ENCODE results near the gene C5AR1.
A peak's percentile ranks its signal among the peaks of the same experiment; 100 is the strongest.

The C5AR1 gene

DNA sequence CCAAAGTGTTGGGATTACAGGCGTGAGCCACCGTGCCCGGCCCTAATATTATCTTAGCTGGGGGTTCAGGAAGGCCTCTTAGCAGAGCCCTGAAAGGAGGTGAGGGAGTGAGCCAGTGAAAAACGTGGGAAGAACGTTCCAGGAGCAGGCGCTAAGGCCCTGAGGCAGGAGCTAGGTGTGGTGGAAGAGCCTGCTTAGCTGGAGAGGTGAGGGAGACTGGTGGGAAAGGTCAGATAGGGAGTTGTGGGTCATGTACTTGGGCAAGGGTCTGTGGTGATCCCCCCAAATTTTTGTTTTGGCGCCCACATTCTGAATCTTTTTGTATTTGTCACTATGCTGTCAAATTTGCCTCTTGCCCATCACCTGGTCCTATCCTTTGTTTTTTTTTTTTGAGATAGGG, 40.1 kb upstream of the C5AR1 start:
- TF ChIP-seq, protein P1, sequence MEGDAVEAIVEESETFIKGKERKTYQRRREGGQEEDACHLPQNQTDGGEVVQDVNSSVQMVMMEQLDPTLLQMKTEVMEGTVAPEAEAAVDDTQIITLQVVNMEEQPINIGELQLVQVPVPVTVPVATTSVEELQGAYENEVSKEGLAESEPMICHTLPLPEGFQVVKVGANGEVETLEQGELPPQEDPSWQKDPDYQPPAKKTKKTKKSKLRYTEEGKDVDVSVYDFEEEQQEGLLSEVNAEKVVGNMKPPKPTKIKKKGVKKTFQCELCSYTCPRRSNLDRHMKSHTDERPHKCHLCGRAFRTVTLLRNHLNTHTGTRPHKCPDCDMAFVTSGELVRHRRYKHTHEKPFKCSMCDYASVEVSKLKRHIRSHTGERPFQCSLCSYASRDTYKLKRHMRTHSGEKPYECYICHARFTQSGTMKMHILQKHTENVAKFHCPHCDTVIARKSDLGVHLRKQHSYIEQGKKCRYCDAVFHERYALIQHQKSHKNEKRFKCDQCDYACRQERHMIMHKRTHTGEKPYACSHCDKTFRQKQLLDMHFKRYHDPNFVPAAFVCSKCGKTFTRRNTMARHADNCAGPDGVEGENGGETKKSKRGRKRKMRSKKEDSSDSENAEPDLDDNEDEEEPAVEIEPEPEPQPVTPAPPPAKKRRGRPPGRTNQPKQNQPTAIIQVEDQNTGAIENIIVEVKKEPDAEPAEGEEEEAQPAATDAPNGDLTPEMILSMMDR (IDR thresholded peaks at IDR 0.05; ENCODE audit: borderline replicate concordance, control extremely low read depth, extremely low read depth, insufficient read depth, missing control alignments): no peak
- in situ Hi-C loops (cut with MboI; ENCODE audit: low sequenced_read_pairs, unreplicated experiment): no loop called here
- DNase-seq (ENCODE audit: low spot score): no peak

DNA sequence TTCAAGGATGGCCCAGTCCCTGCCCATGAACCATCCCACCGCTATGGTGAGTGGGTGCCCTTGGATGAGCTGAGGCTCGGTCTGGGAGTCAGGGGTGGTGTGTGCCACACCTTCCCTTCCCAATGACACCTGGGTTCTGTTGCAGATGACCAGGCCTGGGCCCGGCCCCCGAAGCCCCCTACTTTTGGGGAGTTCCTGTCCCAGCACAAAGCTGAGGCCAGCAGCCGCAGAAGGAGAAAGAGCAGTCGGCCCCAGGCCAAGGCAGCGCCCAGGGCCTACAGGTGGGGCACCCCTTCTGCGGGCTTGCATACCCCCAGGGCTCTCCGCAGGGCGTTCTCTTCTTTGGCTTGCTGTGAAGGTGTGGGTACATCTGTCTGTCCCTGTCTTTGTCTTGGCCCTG, 39.3 kb upstream of the C5AR1 start:
- TF ChIP-seq, protein P1 (IDR thresholded peaks at IDR 0.05; ENCODE audit: borderline replicate concordance, control extremely low read depth, extremely low read depth, insufficient read depth, missing control alignments): no peak
- DNase-seq (ENCODE audit: low spot score): no peak
- in situ Hi-C loops (cut with MboI; ENCODE audit: low sequenced_read_pairs, unreplicated experiment): no loop called here

DNA sequence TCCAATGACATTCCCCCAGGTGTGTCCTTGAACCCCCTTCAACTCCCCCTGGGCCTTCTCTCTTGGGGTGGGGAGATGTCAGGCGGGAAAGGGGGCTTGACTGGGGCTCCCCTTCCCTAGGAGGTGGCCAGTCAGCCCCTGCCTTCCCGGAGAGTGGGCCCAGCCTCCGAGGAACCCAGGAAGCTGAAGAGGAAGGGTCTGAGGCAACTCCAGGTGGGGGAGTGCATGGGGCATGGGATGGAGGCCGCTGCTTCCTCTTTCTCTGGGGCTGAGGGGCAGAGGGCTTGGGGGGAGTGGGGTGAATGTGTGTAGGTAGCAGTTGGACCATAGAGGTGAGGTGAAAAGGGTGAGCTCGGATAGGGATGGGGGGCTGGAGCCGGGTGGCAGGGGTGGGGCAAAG, 37.7 kb upstream of the C5AR1 start:
- no peak for DNase-seq (ENCODE audit: low spot score)
- TF ChIP-seq, protein P1 (IDR thresholded peaks at IDR 0.05; ENCODE audit: borderline replicate concordance, control extremely low read depth, extremely low read depth, insufficient read depth, missing control alignments): no peak
- in situ Hi-C loops (cut with MboI; ENCODE audit: low sequenced_read_pairs, unreplicated experiment): no loop called here

DNA sequence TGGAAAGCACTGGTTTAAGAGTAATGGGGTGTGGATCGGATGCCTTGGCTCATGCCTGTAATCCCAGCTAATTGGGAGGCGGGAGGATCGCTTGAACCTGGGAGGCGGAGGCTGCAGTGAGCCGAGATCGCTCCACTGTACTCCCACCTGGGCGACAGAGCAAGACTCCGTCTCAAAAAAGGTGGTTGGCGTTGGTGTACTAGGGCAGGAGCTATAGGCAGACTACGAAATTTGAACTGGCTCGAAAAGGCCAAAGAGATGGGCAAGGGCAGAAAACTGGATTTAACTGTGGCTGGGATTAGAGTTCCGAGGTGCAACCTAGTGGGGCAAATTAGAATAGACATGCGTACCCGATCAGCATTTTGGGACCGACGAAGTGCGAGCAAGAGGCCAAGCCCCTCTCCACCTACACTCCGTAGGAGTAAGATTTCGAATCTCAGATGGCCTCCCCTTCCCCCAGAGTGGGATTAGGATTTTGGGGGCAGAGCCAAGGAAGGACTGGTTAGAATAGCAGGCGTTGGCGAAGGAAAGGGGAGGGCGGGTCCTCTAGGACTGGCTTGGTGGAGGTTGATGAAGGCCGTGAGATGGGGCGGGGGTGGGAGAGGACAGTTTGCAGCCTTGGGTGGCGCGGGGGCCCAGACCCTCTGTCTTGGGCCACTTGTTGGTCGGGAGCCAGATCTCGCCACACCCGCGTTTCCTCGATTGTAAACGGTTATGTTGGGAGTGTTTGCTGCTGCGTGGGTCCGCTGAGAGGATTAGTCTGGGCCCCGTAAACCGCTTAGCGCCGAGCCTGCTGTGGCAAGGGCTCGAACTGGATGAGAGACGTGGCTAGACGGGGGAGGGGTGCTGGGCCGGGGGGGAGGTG, 37.0 kb upstream of the C5AR1 start:
- DNase-seq (ENCODE audit: low spot score): peak; percentile 51
- TF ChIP-seq, protein P1 (IDR thresholded peaks at IDR 0.05; ENCODE audit: borderline replicate concordance, control extremely low read depth, extremely low read depth, insufficient read depth, missing control alignments): no peak
- in situ Hi-C loops (cut with MboI; ENCODE audit: low sequenced_read_pairs, unreplicated experiment): no loop called here

DNA sequence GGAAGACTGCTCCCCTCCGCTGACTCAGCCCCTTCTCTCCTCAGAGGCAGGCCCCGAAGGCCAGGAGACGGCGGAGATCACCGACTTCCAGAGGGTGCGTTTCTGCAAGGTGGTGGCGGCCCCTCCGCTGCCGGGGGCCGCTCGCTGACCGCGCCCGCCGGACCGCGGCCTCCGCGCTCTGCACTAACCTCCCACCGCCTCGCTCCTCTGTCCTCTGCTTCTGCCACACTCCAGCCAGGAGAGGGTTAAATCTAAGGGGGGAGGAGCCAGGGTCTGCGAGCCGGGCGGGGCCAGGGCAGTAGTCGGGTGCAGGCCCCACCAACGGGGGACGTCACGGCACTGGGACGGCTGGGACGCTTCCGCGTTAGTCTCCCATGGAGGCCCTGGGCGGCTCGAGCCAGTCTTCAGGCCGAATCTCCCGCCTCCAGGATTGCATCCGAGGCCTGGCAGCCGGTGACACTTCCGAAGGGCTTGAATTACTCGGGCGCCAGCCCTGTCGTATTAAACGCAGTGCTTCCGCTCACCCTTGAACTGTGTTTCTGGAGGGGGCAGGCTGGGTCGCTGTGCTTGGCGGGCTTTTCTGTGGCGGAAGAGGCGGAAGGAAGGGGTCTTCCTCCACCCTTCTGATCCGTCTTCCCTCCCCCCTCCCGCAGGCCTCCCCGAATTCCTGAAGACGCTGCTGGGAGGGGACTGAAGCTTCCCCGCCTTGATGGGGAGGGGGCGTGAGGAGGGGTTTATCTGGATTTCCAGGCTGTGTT, 36.2 kb upstream of the C5AR1 start:
- in situ Hi-C loops (cut with MboI; ENCODE audit: low sequenced_read_pairs, unreplicated experiment): no loop called here
- TF ChIP-seq, protein P1 (IDR thresholded peaks at IDR 0.05; ENCODE audit: borderline replicate concordance, control extremely low read depth, extremely low read depth, insufficient read depth, missing control alignments): no peak
- DNase-seq (ENCODE audit: low spot score): peak; percentile 94

DNA sequence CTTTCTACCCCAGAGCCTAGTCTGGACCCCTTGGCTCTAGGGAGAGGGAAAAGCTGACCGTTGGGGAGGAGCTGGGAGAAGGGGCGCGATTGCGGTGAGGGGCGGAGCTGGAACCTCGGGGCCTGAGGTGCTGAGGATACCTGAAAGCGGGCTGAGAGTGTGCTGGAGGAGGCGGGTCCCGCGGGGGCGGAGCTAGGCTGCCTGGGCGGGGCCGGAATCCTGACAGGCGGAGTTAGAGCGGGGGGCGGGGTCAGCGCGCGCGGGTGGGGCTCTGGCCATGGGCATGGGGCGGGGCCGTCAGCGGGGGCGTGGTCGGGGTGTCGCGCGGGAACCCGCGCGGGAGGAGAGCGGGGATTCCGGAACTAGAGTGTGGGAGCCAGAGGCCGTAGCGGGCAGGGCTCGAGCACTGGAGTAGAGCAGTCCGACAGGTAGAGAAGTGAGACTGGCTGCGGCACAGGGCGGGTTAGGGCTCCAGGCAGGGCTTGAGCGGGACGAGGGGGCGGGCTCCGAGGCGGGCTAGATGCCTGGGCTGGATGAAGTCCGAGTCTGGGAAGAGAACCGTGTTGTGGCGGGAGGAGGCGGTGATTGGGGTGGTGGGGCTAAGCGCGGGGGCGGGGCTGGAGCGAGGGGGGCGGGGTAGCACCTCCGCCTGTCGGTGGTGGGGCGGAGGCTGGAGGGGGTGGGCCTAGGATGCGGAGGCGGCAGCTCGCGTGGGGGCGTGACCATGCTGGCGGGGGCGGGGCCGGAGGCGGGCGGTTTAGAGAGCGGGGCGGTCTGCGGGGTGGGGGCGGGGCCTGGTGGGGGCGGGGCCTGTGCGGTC, 35.4 kb upstream of the C5AR1 start, which contains the start of gene INAFM1:
Gene INAFM1 (plus strand): TSS at position 815 of the 820 bp plus-strand sequence. CDS start 35 bp downstream, outside the sequence.
- in situ Hi-C loops (cut with MboI; ENCODE audit: low sequenced_read_pairs, unreplicated experiment): no loop called here
- TF ChIP-seq, protein P1 (IDR thresholded peaks at IDR 0.05; ENCODE audit: borderline replicate concordance, control extremely low read depth, extremely low read depth, insufficient read depth, missing control alignments): no peak
- DNase-seq (ENCODE audit: low spot score): peak; percentile 97
